H1 (cell line): ENCODE results near the gene KHDC4. TPM values are rescaled to one million over a fixed set of nuclear protein-coding genes. Genes with fewer than 3 reads are reported as not detected.

Source experiments
- CTCF ChIA-PET: fragments of 300-600 bp; sonication (Branson Sonifier 250); formaldehyde crosslinking; loops from one replicate; lab custom pipeline; 2021; ENCODE audit not compliant: partially characterized antibody; lab: Charles Lee
- POLR2A ChIA-PET: fragments of 300-600 bp; sonication (Branson Sonifier 250); formaldehyde crosslinking; loops from one replicate; lab custom pipeline; 2021; ENCODE audit warnings: inconsistent platforms; ENCODE audit not compliant: partially characterized antibody; lab: Charles Lee
- DNase-seq, 2 experiments: peaks; one replicate each; pipeline versions ENCODE4 v3.0.0 to v3.0.0-alpha.2; 2010 to 2022; ENCODE audit warnings: low spot score in 2 of 2, low read depth in 1 of 2, mixed read lengths in 1 of 2
- FAIRE-seq: peaks from 2 replicates; lab custom pipeline; 2011; peaks lifted over from hg19 to GRCh38; lab: Jason Lieb, UNC
- H2AFZ ChIP-seq: 2 replicates; pipeline ENCODE4 v1.8.1; 2012; ENCODE audit warnings: low read length, inconsistent platforms
- H2AK5ac ChIP-seq: 2 replicates; pipeline ENCODE4 v1.6.1; 2013; ENCODE audit warnings: low read depth, low read length
- H2BK120ac ChIP-seq: replicated peaks from 2 replicates; pipeline ENCODE3; 2013; ENCODE audit warnings: low read depth, low read length, inconsistent platforms
- H2BK12ac ChIP-seq: 2 replicates; pipeline ENCODE4 v1.6.1; 2013; ENCODE audit warnings: low read depth, low read length
- H2BK15ac ChIP-seq: 2 replicates; pipeline ENCODE4 v1.6.1; 2013; ENCODE audit warnings: low read length
- H2BK20ac ChIP-seq: 2 replicates; pipeline ENCODE4 v1.6.1; 2013; ENCODE audit warnings: low read length
- H2BK5ac ChIP-seq: 2 replicates; pipeline ENCODE4 v1.6.1; 2013; ENCODE audit warnings: low read depth, low read length
- H3K14ac ChIP-seq: 2 replicates; pipeline ENCODE4 v1.6.1; 2013; ENCODE audit warnings: inconsistent platforms; ENCODE audit not compliant: insufficient read length
- H3K18ac ChIP-seq: 2 replicates; pipeline ENCODE4 v1.6.1; 2013; ENCODE audit warnings: low read length; ENCODE audit errors: extremely low read depth
- H3K23ac ChIP-seq: 2 replicates; pipeline ENCODE4 v1.6.1; 2013; ENCODE audit warnings: inconsistent platforms; ENCODE audit not compliant: insufficient read length
- H3K23me2 ChIP-seq: 2 replicates; pipeline ENCODE4 v1.6.1; 2013; ENCODE audit warnings: low read depth, low read length
- H3K27ac ChIP-seq: 2 replicates; pipeline ENCODE4 v1.6.1; 2011; ENCODE audit warnings: low read depth, low read length, inconsistent platforms
- H3K27me3 ChIP-seq, 4 experiments: replicated peaks in 1 of 4; 1 replicate in 1 of 4; 2 replicates in 3 of 4; pipeline versions ENCODE4 v1.6.1 to v1.8.1; 2011 to 2013; ENCODE audit warnings: low read length in 3 of 4, mild to moderate bottlenecking in 3 of 4, inconsistent platforms in 2 of 4, mixed read lengths in 2 of 4, moderate library complexity in 1 of 4; ENCODE audit not compliant: control insufficient read depth in 3 of 4, insufficient read depth in 3 of 4; ENCODE audit errors: extremely low read depth in 1 of 4
- H3K36me3 ChIP-seq, 4 experiments: 2 replicates each; pipeline versions ENCODE4 v1.6.1 to v1.8.1; 2011 to 2013; ENCODE audit warnings: mild to moderate bottlenecking in 4 of 4, low read length in 3 of 4, moderate library complexity in 2 of 4, control low read depth in 1 of 4, inconsistent platforms in 1 of 4; ENCODE audit not compliant: insufficient read depth in 4 of 4, control insufficient read depth in 2 of 4
- H3K4ac ChIP-seq: replicated peaks from 2 replicates; pipeline ENCODE3; 2013; ENCODE audit warnings: low read length, low read depth, mixed read lengths, inconsistent platforms; ENCODE audit not compliant: insufficient read length
- H3K4me1 ChIP-seq, 4 experiments: replicated peaks in 1 of 4; 1 replicate in 1 of 4; 2 replicates in 3 of 4; pipeline versions ENCODE4 v1.6.1 to v1.8.1; 2011 to 2013; ENCODE audit warnings: low read length in 3 of 4, inconsistent platforms in 2 of 4, mixed read lengths in 1 of 4; ENCODE audit not compliant: insufficient read depth in 4 of 4, control insufficient read depth in 3 of 4
- H3K4me2 ChIP-seq, 2 experiments: 2 replicates each; pipeline versions ENCODE4 v1.6.1 to v1.8.1; 2011 to 2013; ENCODE audit warnings: low read depth in 2 of 2, low read length in 2 of 2, control low read depth in 1 of 2, inconsistent platforms in 1 of 2, mild to moderate bottlenecking in 1 of 2; ENCODE audit not compliant: insufficient read depth in 1 of 2
- H3K4me3 ChIP-seq, 4 experiments: fragments of 200-600, 300-600 bp in 1 of 4; sonication (generic), shearing (Covaris generic), sonication (Bioruptor Twin) in 1 of 4; 2 replicates each; pipeline versions ENCODE4 v1.5.1 to v1.8.1; 2011 to 2016; ENCODE audit warnings: low read length in 4 of 4, low read depth in 3 of 4, control low read depth in 2 of 4, inconsistent platforms in 2 of 4, mild to moderate bottlenecking in 2 of 4, mixed read lengths in 1 of 4, moderate library complexity in 1 of 4; ENCODE audit not compliant: insufficient read depth in 2 of 4; ENCODE audit errors: extremely low read depth in 1 of 4
- H3K56ac ChIP-seq: replicated peaks from 2 replicates; pipeline ENCODE3; 2013; ENCODE audit warnings: low read depth, mild to moderate bottlenecking, mixed read lengths, low read length, inconsistent platforms; ENCODE audit not compliant: insufficient read length
- H3K79me1 ChIP-seq: 2 replicates; pipeline ENCODE4 v1.6.1; 2013; ENCODE audit warnings: low read depth, low read length, control low read depth
- H3K79me2 ChIP-seq, 2 experiments: 2 replicates each; pipeline versions ENCODE4 v1.6.1 to v1.8.1; 2012 to 2013; ENCODE audit warnings: low read length in 2 of 2, mild to moderate bottlenecking in 2 of 2, inconsistent platforms in 1 of 2; ENCODE audit not compliant: insufficient read depth in 2 of 2, control insufficient read depth in 1 of 2
- H3K9ac ChIP-seq, 4 experiments: replicated peaks in 1 of 4; 1 replicate in 1 of 4; 2 replicates in 3 of 4; pipeline versions ENCODE4 v1.6.1 to v1.8.1; 2011 to 2013; ENCODE audit warnings: low read depth in 3 of 4, low read length in 3 of 4, control low read depth in 2 of 4, mild to moderate bottlenecking in 2 of 4, moderate library complexity in 2 of 4, inconsistent platforms in 1 of 4; ENCODE audit errors: extremely low read depth in 1 of 4
- H3K9me3 ChIP-seq, 2 experiments: 2 replicates each; pipeline versions ENCODE4 v1.6.1 to v1.8.1; 2012 to 2013; ENCODE audit warnings: mild to moderate bottlenecking in 2 of 2, moderate library complexity in 2 of 2, control low read depth in 1 of 2, inconsistent platforms in 1 of 2, low read depth in 1 of 2, low read length in 1 of 2, mixed read lengths in 1 of 2; ENCODE audit not compliant: insufficient read depth in 2 of 2
- H4K20me1 ChIP-seq, 2 experiments: replicated peaks in 1 of 2; 2 replicates each; pipeline versions ENCODE3 to v1.8.1; 2011 to 2013; ENCODE audit warnings: inconsistent platforms in 2 of 2, low read length in 2 of 2, mild to moderate bottlenecking in 1 of 2; ENCODE audit not compliant: insufficient read depth in 2 of 2, control insufficient read depth in 1 of 2
- H4K5ac ChIP-seq: 2 replicates; pipeline ENCODE4 v1.6.1; 2013; ENCODE audit warnings: low read length, low read depth, mixed read lengths, inconsistent platforms; ENCODE audit not compliant: insufficient read length
- H4K8ac ChIP-seq: 2 replicates; pipeline ENCODE4 v1.8.0; 2013; ENCODE audit warnings: mild to moderate bottlenecking, moderate library complexity, low read length, inconsistent platforms; ENCODE audit not compliant: insufficient read depth; ENCODE audit errors: extremely low read depth
- H4K91ac ChIP-seq: replicated peaks from 2 replicates; pipeline ENCODE3; 2013; ENCODE audit warnings: low read length, mixed read lengths, inconsistent platforms; ENCODE audit not compliant: insufficient read length
- ASH2L ChIP-seq: fragments of 200-600, 300-600 bp; sonication (generic); IDR thresholded peaks from one replicate; pipeline ENCODE4 v1.7.1; 2017; ENCODE audit warnings: low read length
- CTBP2 ChIP-seq: IDR thresholded peaks from 2 replicates; pipeline ENCODE4 v1.7.0; 2011; ENCODE audit warnings: borderline replicate concordance, mild to moderate bottlenecking, moderate library complexity, mixed read lengths, low read length; ENCODE audit not compliant: insufficient read depth, insufficient read length
- KDM4A ChIP-seq: IDR thresholded peaks from one replicate; pipeline ENCODE4 v1.7.1; 2012; ENCODE audit warnings: low read depth, mild to moderate bottlenecking, moderate library complexity, low read length, inconsistent platforms; ENCODE audit not compliant: severe bottlenecking
- KDM5A ChIP-seq: fragments of 200-600 bp; IDR thresholded peaks from 2 replicates; pipeline ENCODE4 v1.7.1; 2012; ENCODE audit warnings: mild to moderate bottlenecking, low read length, inconsistent platforms, mixed read lengths
- SIX5 ChIP-seq: IDR thresholded peaks from 2 replicates; pipeline ENCODE4 v1.6.1; 2011; ENCODE audit warnings: mild to moderate bottlenecking, low read depth, low read length
- SP1 ChIP-seq: IDR thresholded peaks from 2 replicates; pipeline ENCODE4 v1.6.1; 2011; ENCODE audit warnings: low read depth, low read length
- TAF1 ChIP-seq: IDR thresholded peaks from 2 replicates; pipeline ENCODE4 v1.6.1; 2011; ENCODE audit warnings: mild to moderate bottlenecking, low read depth, low read length
- YY1 ChIP-seq: IDR thresholded peaks from 2 replicates; pipeline ENCODE4 v1.6.1; 2011; ENCODE audit warnings: low read depth, mild to moderate bottlenecking, low read length
- WGBS, 2 experiments: shearing (Covaris generic) in 1 of 2; methylation state at CpG; one replicate each; pipeline versions ENCODE4 v1.1.6 to v1.1.7; 2013 to 2015; ENCODE audit warnings: low lambda C conversion rate in 2 of 2, mixed read lengths in 2 of 2, inconsistent platforms in 1 of 2, low coverage in 1 of 2, missing lambda C conversion rate in 1 of 2; ENCODE audit not compliant: insufficient replicate concordance in 2 of 2, insufficient coverage in 1 of 2, insufficient read length in 1 of 2; ENCODE audit errors: extremely low coverage in 1 of 2, missing lambda C conversion rate in 1 of 2; 5-methylcytosine and 5-hydroxymethylcytosine counted together
- polyA plus RNA-seq, 7 experiments: library from polyadenylated mRNA; depleted of rRNA in 3 of 7; stranded (reverse) in 5 of 7; unstranded in 2 of 7; fragments of >200 nt in 5 of 7; fragments of 200-250 nt in 2 of 7; gene quantifications; 1 replicate in 5 of 7; 2 replicates in 1 of 7; 4 replicates in 1 of 7; pipeline versions ENCODE4 v1.2.1 to v1.2.3, GENCODE V29; 2011 to 2013; ENCODE audit warnings: missing spikeins in 2 of 7, mixed read lengths in 2 of 7
- total RNA-seq: library from RNA; stranded (reverse); fragmentation: NEBNext Ultra II Directional; extraction: Animal tissue kit (Norgen Biotek cat#: 25700); gene quantifications from 2 replicates; pipeline ENCODE4 v1.2.1, GENCODE V29; 2021
- TF ChIP-seq, protein P1 (sequence below): IDR thresholded peaks from 2 replicates; pipeline ENCODE4 v1.6.1; 2012; ENCODE audit warnings: low read length, inconsistent platforms

Gene KHDC4
- total and polyA plus RNA-seq, 2 of the 8 experiments (the other 6 are each of a cell fraction or from before 2014, with no cell fraction given) = 56.6 to 81.1 TPM

DNA sequence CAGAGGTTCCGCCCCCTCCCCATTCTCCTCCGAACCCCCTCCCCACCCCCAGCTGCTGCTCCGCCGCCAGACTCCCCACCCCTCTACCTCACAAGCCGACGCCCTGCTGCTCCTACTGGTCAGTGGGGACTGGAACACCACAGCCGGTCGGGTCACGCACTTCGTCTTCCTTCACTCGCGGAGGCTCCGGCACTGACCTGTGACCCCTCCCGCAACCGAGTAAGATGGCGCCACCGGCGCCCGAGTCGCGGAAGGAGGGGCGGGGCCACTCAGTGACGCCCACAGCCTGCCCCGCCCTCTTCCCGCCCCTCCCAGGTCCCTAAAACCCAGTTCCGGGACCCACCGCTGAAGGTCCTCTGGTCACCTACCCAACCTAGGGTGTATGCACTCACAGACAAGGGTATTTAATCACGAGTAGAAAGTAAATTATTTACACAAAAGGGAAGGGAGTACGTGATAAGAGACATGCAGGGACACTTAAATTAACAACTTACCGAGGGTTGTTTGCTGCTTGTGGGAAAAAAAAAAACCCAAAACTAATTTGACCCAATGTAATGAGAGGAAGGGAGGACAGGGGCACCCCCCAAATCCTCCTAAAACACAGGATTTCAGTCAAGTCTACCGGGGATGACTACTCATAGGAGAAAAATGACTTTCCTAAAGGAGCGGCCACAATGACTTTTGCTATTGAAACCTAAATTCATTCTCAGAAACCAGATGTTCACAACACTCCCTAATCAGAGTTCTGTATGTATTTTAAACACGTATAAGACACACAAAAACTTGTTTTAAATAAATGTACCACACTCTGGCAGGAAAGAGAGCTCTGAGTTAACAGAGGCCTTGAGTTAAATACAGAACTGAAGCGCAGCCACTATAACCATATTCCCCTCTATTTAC lies 22.8 kb downstream of the KHDC4 start, which contains the start of gene RIT1:
TSS of gene RIT1 (minus strand) at position 194 of the 900 bp plus-strand sequence. CDS start 588 bp downstream, outside the sequence.
- Histone ChIP-seq H3K9me3 (no peaks in the 10 kb centered on the region), H4K20me1 (peaks cover 0 to 3% of the 10 kb centered on the region in 2 experiments), H3K23me2 (peaks cover 3% of the 10 kb centered on the region; the same call in 1 of the 2 replicates), H2BK5ac (peak within 1 kb of the TSS; percentile 89; the same call in 1 of the 2 replicates), H3K4ac (no peak within 1 kb of the TSS), H2AK5ac (no peak within 1 kb of the TSS), H3K4me1 (peaks cover 0 to 3% (median 1%) of the 10 kb centered on the region in 4 experiments; a peak in 2 of 7 replicates), H2BK15ac (no peak within 1 kb of the TSS), H3K36me3 (peaks cover 18 to 64% (median 37%) of the 10 kb centered on the region in 4 experiments), H2BK120ac (no peak within 1 kb of the TSS), H2BK12ac (no peak within 1 kb of the TSS), H3K23ac (no peak within 1 kb of the TSS), H3K27ac (peak within 1 kb of the TSS; percentile 59; the same call in 1 of the 2 replicates), H3K4me2 (peak within 1 kb of the TSS; percentile 70 to 96), H3K18ac (no peak within 1 kb of the TSS; the same call in 1 of the 2 replicates), H3K14ac (no peak within 1 kb of the TSS), H3K79me1 (no peaks in the 10 kb centered on the region; the same call in 1 of the 2 replicates), H3K27me3 (no peaks in the 10 kb centered on the region), H4K5ac (peak within 1 kb of the TSS; percentile 89), H3K56ac (no peak within 1 kb of the TSS), H2BK20ac (no peak within 1 kb of the TSS), H4K91ac (peak within 1 kb of the TSS; percentile 76), H3K9ac (peak within 1 kb of the TSS; percentile 22 to 59 (median 44)), H4K8ac (peak within 1 kb of the TSS; percentile 88; the same call in 1 of the 2 replicates), H2AFZ (no peak within 1 kb of the TSS), H3K4me3 (peak within 1 kb of the TSS; percentile 68 to 87 (median 74)), H3K79me2 (peaks cover 0 to 11% of the 10 kb centered on the region in 2 experiments; a peak in 1 of 4 replicates)
- FAIRE-seq = no peak
- ChIA-PET CTCF (interaction anchor here (1.1 kb wide), 1 partner anchor 56 kb away, joined by 3 read pairs; no protein-coding TSS in a partner anchor), POLR2A (interaction anchor here (0.7 to 6.6 kb wide), 17 partner anchors 12 to 370 kb away, joined by 3 to 60 read pairs (median 4); partner anchors contain the start of genes KHDC4 and SYT11)
- DNase-seq = peak; percentile 62 to 89
- 13% methylated on average over 25 of the region's 34 CpGs; no CpG with 5 or more reads in 1 of the 2 experiments for WGBS, 2 experiments
- TF ChIP-seq SIX5 (no peak), ASH2L (peak; percentile 41), CTBP2 (no peak), YY1 (peak; percentile 93), KDM5A (no peak), TAF1 (peak; percentile 56; the same call in 1 of the 2 replicates), SP1 (peak; percentile 38; the same call in 1 of the 2 replicates), KDM4A (peak; percentile 43)
- TF ChIP-seq, protein P1, sequence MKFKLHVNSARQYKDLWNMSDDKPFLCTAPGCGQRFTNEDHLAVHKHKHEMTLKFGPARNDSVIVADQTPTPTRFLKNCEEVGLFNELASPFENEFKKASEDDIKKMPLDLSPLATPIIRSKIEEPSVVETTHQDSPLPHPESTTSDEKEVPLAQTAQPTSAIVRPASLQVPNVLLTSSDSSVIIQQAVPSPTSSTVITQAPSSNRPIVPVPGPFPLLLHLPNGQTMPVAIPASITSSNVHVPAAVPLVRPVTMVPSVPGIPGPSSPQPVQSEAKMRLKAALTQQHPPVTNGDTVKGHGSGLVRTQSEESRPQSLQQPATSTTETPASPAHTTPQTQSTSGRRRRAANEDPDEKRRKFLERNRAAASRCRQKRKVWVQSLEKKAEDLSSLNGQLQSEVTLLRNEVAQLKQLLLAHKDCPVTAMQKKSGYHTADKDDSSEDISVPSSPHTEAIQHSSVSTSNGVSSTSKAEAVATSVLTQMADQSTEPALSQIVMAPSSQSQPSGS = no peak
